GM19395 (cell line): ENCODE results near the gene ADARB1.

Experiments used
- ATAC-seq: cut with Tn5 transposase; IDR thresholded peaks from one replicate; pipeline ENCODE4 v1.9.1; 2021; ENCODE audit warnings: mild to moderate bottlenecking, moderate library complexity; ENCODE audit not compliant: unreplicated experiment

Gene ADARB1

DNA sequence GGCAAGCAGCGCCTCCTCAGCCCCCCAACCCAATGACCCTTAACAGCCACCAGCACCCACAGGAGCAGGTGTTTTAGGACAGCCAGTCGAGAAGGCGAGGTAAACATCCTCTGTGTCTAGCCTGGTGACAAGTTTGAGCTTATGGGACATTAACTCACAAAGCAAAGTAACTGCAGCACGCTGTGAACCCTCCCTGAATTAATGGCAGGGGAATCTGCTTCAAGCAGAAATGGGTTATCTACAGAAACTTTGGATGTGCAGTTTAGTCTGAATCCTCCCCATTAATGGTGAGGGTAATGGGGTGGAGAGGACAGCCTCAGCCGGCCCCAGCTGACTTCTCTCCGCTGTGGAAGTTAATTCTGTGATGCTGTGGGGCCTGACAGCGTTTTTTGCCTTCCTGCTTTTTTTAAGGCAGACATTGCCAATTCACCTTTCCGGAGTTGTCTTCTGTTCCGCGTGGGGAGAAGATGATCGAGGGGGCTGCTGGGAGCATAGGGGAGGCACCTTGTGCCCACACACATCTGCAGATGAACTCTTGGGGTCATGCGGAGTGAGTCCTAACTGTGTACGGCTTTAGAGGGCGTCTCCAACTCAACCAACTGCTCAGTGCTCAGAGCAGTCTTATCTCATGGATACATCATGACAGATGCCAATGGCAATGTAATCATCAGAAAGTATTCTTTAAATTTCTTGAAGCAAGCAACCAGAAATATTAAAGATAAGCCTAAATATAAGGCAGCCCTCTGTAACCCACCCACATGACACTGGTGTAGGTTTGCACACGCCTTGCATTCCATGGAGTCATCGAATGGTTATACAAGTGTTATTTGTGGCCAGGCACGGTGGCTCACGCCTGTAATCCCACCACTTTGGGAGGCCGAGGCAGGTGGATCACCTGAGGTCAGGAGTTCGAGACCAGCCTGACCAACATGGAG is 172.3 kb downstream of the ADARB1 start:
- ATAC-seq, result no peak

- no peak for ATAC-seq
These were observed 174.0 kb downstream of the ADARB1 start for GRCh38 chr21:45248301-45248892.

DNA sequence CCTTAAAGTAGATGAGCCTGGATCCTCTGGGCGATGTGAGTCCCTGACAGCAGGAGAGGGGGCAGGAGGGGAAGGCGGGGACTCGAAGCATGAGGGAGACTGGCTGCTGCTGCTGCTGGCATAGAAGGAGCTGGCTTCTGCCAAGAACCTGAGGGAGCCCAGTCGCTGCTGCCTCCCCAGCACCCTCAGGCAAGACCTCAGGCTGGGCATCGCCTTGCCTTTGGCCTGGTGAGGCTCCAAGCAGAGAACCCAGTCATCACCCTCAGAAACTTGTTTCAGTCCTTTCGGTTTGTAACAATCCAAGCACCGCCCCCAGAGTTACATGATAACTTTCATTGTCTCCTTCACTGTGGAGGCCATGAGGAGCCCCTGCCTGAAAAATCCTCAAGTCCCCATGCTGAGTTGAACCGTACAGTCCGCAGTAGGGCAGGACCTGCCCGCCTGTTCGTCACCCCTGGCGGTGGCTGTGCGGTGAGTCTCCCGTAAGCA is 174.6 kb downstream of the ADARB1 start:
- no peak for ATAC-seq

DNA sequence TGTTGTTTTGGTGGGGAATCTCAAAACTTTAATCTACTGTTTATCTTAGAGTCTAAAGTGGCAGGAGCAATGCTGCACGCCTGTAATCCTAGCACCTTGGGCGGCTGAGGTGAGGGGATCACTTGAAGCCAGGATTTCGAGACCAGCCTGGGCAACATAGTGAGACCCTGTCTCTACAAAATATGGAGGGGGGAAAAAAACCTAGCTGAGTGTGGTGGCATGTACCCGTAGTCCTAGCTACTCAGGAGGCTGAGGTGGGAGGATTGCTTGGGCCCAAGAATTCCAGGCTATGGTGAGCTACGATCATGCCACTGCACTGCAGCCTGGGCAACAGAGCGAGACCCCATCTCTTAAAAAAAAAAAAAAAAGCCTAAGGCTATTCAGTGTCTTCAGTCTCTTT is 175.2 kb downstream of the ADARB1 start:
- ATAC-seq, result no peak

DNA sequence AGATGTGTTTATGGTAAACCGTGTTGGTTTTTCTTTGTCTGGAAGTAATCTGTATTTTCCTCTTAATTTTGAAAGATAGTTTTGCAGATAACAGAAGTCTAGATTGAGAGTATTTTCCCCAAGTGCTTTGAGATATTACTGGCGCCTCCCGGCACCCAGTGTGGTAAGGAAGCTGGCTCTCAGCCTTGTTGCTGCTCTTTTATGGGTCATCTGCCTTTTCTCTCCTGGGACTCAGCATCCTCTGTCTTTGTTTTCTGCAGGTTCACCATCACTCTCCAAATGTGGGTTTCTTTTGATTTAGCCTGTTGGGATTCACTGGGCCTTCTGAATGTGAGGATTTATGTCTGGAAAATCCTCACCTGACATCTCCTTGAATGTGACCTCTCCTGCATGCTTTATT is 175.9 kb downstream of the ADARB1 start:
- ATAC-seq, result no peak

DNA sequence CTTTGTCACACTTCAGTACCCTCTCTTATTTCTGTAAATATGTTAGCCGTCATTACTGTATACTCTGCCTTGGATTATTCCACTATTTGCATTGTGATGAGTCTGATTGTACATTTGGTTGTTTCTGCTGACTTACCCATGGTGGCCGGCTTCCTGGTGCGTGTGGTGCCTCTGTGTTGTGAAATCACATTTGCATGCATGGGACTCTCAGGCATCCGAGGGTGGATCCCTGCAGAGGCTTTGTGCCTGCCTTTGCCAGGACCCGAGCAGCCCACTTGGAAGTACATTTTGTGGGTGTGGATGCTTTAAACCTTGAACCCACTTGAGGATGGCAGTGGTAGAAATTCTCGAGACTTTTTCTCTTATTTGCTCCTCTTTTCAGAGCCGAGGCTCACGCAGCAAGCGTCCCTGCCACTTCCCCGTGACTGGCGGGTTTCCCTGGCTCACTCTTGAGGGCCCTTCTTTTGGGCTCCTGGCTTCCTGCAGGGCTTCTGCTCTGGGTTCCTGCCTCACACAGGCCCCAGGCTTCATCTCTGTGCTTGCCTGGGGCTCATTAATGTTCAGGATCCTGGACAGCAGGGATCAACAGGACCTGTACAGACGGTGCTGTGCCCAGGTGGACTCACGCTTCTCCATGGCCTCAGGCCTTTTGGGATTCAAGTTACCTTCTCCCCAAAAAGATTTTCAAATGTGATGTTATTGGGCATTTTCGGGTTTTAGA is 176.7 kb downstream of the ADARB1 start:
- no peak for ATAC-seq

GRCh38 chr21:45251635-45252447 is 177.5 kb downstream of the ADARB1 start:
- no peak for ATAC-seq

GRCh38 chr21:45252448-45252925 is 178.1 kb downstream of the ADARB1 start:
- ATAC-seq, result no peak

DNA sequence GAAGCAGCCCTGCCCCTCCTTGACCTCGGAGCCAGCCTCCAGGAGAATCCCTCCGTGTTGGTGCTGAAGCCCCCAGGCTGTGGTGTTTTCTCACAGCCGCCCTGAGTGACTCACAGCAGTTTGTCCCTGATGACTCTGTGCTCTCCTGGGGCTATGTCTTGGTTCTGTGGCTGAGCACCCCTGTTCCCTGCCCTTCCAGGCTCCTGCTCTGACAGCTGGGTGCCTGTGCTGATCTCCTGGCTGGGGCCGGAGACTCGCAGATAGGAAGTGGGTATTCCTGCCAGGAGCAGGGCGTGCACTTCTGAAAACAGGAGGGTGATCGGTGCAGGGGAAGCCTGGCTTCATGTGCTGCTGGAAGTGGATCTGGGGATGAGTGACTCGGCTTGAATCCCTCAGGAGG is 178.8 kb downstream of the ADARB1 start:
- no peak for ATAC-seq

DNA sequence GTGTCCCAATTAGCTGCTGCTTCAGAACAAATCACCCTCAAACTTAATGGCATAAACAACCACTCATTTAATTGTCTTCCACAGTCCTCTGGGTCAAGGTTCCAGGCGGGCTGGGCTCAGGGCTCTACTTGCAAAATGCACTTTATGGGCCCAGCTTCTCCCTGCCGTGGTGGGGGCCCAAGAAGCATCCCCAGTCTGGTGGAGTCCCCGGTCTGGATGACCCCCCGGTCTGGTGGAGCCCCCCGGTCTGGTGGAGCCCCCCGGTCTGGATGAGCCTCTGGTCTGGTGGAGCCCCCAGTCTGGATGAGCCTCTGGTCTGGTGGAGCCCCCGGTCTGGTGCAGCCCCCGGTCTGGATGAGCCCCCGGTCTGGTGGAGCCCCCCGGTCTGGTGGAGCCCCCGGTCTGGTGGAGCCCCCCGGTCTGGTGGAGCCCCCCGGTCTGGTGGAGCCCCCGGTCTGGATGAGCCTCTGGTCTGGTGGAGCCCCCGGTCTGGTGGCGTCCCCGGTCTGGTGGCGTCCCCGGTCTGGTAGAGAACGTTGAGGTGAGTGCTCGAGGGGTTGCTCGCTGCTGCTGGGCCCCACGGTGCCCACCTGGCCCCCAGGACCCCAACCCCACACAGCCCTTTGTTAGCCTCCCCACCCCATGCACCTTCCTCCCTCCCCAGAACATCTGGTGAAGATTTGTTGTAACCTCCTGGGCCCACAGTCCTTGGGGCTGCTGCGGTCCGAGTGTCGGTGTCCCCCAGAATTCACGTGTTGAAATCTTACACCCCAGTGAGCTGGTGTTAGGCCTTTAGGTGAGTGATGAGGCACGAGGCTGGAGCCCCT is 179.5 kb downstream of the ADARB1 start:
- no peak for ATAC-seq

DNA sequence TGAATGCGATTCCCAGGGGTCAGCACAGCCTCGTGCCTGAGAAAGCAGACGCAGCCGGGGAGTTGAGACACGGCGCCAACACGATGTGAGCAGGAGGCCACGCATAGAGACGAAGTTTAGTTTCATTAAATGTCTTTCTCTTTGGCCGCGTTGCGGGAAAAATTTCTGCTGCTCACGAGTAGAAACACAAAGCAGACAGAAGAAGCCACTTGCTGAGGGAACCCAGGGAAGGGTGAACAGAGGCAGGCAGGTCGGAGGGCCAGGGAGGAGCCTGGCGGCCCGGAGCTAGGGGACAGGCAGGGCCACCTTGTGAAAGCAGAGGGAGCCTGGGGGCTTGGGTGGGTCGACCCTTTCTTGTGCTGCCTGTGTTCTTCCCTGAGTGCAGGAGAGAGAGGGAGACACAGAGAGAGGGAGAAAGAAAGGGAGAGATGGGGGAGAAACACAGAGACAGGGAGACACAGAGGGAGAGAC is 180.1 kb downstream of the ADARB1 start:
- no peak for ATAC-seq

DNA sequence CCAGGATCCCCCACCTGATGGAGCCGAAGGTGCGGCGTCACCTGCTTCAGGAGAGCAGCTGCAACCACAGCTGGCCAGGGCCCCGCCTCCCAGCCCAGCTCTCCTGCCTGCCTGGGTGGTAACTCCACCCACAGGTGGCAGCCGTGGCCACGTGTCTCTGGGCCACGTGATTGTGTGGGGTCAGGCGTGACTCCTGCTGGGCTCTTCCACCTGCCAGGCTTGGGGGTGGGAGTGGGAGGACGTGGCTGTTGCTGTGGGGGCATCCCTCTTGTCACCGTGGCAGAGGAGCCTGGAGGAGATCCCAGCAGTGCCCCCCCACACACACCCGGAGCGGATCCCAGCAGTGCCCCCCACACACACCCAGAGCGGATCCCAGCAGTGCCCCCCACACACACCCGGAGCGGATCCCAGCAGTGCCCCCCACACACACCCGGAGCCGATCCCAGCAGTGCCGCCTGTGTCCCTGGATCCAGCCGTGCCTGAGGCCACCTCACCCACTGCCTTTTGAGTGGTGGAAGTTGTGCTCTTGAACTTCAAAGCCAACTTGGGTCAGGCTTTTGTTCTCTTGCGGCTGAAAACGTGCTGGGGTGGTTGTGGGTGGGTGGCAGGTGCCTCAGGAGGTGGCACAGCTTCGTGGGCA is 181.1 kb downstream of the ADARB1 start:
- no peak for ATAC-seq

- no peak for ATAC-seq
These were observed 181.9 kb downstream of the ADARB1 start for GRCh38 chr21:45256021-45256911.

- no peak for ATAC-seq
These were observed 182.7 kb downstream of the ADARB1 start for GRCh38 chr21:45256912-45257672.

GRCh38 chr21:45257673-45258341 is 183.4 kb downstream of the ADARB1 start:
- ATAC-seq, result no peak

GRCh38 chr21:45258466-45258865 is 184.1 kb downstream of the ADARB1 start:
- ATAC-seq, result no peak
